ENCODE results near the gene IQCM.

GRCh38 chr4:149785696-149786431, 29.8 kb downstream of the IQCM start:
- TF ChIP-seq CTCF (IDR thresholded peaks at IDR 0.05): no peak
- TF ChIP-seq POLR2A (IDR thresholded peaks at IDR 0.05): no peak
